GM11168 (cell line): ENCODE measurements around the gene MRPL10.

Experiments
- in situ Hi-C: fragments of 300-500 bp; cut with MboI; formaldehyde crosslinking; loops from one replicate; pipeline ENCODE4 v1.12.0; 2022; ENCODE audit warnings: low sequenced_read_pairs; ENCODE audit not compliant: unreplicated experiment

Gene MRPL10

DNA sequence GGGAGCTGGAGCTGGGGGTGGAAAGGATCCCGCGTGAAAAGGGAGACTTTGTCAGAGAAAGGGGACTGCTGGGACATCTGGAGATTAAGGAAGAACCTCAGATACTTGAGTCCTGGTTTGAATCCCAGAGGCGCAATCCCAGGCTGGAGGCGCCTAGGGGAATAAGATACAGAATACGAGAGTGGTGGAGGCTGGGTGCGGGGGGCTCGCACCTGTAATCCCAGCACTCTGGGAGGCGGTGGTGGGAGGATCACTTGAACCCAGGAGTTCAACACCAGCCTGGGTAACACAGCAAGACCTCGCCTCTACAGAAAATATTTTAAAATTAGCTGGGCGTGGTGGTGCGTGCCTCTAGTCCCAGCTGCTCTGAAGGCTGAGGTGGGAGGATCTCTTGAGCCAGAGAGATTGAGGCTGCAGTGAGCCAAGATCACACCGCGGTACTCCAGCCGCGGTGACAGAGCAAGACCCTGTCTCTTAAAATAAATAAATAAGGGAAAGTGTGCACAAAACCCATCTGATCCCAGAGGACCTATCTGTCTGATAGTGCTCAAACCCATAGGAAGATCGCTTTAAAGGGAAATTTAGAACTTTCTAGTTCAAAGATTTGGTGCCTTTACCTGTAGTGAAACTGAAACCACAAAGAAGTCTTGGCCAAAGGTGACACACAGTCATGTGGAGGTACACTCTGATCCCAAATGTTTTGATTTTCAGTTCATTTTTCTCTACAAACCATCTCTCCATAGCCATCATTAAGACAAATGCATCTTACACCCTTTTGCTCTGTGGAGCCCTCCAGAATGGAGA lies 10.3 kb upstream of the MRPL10 start:
- in situ Hi-C loops, result loop anchor here (5.0 kb wide), 1 partner anchor 46 kb away; no protein-coding TSS in a partner anchor

DNA sequence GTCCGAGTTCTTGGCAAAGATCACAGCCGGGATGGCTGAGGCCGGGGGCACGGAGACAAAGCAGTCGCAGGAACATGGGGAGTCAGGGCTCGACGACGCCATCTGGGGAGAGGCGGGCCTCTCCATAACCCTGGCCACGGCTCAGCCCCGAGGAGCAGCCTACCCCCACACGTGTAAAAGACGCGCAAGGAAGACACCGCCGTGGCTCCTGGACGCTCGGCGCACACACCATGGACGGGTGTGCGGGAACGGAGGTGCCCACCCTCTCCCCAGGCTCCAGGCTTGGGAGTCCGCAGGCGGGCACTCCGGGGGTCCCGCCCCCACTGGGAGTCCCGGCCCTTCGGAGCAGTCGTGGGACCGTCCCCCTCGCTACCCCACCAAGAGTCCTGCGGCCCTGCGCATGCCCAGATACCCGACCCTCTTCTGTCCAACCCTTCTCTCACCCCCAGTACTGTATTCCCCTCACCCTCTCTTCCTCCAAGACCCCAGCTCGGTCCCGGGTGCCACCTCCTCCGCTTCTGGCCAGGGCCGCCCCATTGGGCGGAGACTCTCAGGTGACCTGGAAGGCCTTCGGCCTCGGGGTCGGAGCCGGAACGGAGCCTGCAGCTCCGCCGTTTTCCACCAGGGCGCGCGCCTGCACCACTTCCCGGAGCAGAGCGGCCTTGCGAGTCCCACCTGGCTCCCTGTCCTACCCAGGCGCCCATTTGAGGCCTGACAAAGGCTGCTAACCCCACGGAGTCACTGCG lies 9.6 kb upstream of the MRPL10 start, which contains the start of gene SCRN2:
Gene SCRN2, minus strand, starts transcription at position 532 of the 746 bp plus-strand sequence. Its CDS starts 430 bp downstream, at position 102.
- in situ Hi-C loops, result loop anchor here (5.0 kb wide), 1 partner anchor 46 kb away; no protein-coding TSS in a partner anchor

DNA sequence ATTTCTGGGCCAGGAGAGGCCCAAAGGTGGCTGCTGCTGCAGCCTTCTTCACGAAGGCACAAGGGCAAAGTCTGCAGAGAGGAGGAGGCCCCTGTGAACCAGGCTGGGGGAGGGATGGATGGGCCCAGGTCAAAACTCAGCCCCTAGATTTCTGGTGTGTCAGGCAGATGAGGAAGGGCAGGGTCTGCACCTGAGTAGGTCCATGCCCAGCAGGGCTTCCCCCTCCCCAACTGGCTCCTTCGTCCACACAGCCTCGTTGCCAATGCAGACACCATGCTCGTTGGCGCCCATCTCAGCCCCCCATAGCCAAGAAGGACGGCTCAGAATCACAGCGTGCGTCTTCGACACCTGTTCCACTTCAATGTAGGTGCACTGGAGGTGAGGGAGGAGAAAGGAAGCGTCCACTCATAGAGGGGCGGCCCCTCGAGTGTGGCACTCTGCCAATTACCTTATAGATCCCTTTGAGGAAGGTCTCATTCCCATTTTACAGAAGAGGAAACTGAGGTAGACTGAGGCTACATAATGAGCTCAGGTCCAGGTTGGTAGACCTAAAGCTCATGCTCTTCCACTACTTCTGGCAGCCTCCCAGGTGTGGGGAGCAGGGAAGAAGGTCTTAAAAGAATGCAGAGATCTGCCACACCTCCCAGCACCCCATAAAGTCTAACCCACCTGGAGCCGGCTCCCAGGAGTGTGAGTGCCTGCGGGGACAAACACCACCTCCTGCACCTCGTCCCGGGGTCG lies 8.8 kb upstream of the MRPL10 start:
- in situ Hi-C loops, result loop anchor here (5.0 kb wide), 1 partner anchor 47 kb away; no protein-coding TSS in a partner anchor

DNA sequence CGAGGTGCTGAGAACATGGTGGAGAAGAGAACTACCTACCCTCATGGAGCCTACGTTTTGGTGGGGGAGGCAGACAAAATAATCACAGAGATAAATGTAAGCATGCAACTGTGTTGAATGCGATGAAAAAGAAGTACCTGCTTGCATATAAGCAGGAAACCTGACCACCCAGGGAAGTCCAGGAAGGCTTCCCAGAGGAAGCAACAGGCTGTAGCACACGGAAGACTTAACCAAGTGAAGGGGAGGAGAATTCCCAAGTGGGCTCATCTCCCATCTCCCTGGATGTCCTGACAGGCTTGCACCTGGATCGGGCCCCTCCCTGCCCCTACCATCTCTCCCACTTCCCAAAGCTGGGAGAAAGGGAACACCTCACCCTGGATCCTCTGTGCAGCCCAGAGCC lies 7.7 kb upstream of the MRPL10 start:
- in situ Hi-C loops, result no loop called here

DNA sequence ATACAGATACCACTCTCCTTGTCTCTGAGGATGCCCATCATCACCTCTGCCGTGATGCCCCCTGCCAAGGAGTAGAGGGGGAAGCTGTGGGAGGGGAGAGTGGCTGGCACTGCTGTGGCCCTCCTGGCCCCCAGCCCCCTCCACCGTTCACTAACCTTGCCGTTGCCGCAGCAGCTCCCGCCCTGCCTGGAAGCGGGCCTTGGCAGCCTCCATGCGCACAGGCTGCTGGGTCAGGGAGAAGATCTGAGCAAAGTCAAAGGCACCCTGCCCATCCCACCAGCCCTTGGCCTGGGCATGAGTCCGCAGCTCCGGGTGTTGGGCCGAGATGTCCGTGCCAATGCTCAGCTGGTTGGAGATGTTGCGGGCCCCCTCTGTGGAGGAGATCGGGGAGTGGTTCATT lies 7.3 kb upstream of the MRPL10 start:
- in situ Hi-C loops, result no loop called here

DNA sequence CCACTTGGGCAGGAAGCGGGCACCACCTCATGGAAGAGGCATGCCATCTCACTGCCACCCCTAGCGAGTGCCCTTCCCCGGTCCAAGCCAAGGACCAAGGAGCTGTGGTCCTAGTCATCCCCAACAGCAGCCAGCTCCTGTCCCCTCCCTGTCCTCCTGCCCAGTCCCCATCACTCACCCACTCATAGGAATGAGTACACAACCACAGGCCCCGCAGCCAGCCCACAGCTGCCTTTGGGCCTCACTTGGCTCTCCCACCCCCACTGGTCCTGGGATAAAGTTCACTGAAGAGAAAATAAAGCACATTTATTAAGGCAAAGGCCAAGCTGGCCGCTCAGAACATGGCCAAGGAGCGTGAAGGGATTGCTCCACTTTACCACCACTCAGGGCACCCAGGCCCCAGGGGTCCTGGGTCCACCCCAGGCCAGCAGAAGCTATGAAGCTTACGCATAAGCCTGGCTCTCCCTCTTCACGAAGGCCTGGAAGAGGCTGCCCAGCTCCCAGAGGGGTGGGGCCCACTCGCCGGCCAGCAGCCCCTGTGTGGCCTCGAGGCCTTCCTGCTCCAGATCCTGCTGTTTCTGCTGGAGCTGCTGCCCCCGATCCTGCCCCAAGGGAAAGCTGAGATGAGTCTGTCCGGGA lies 6.2 kb upstream of the MRPL10 start:
- in situ Hi-C loops, result no loop called here

DNA sequence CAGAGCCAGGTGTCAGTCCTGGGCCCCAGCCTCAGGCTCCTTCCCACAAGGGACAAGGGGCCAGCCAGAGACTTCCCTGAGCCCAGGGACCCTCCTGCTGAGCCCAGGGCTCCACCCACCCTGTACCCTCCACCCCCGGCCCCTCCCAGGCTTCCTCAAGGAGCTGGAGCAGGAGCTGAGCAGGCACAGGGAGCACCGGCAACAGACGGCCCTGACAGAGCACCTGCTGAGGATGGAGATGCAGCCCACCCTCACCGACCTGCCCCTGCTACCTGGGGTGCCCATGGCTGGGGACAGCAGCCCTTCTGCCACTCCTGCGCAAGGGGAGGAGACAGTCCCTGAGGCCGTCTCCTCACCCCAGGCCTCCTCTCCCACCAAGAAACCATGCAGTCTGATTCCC lies 5.3 kb upstream of the MRPL10 start:
- in situ Hi-C loops, result no loop called here

DNA sequence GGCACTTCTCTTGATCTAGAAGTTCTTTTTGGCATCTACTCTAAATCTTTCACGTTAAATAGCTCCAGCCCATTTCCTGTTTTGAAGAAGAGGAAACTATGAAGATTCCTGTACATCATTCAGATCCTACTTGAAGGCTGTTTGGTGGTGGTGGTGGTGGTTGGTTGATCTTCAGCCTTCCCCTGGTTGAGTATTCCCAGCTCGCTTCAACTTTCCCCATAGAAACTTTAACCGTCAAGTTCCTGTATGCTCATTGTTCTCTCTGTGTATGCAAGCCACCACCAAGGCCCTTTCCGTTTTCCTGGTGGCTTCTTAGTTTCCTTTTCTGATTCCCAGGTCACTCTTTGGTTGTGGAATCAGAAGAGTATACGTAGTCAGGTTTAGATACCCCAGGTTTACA lies 3.4 kb upstream of the MRPL10 start:
- in situ Hi-C loops, result no loop called here

DNA sequence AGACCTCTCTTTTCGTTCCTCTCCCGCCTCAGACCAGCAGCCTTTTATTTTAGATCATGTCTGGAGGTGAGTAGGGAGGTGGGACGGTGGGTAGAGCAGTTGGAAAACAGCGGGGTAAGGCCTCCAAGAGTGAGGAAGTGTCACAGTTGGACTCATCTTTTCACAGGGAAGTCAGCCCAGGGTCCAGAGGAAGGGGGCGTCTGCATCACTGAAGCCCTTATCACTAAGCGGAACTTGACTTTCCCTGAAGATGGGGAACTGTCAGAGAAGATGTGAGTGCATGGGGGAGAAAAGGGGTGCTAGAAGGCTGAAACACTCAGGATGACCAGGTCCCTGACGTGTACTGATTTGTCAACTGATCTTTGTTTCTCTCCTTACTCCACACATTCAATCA lies 590 bp upstream of the MRPL10 start:
- in situ Hi-C loops, result no loop called here

DNA sequence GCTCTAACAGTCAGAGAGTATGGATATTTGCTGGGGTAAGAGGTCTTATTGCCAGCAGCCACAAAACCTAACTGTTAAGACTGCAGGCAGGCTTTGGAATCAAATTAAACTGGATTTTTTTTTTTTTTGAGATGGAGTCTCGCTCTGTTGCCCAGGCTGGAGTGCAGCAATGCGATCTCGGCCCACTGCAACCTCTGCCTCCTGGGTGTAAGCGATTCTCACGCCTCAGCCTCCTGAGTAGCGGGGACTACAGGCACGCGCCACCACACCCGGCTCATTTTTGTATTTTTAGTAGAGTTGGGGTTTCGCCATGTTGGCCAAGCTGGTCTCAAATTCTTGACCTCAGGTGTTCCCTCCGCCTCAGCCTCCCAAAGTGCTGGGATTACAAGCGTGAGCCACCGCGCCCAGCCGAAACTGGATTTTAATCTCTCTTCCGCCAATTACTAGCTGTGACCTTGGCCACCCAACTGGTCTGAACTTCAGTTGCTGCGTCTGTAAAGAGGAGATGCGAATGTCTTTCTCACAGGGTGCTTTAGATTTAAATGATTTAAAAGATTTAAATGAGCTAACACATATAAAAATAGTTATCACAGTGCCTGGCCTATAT lies 842 bp downstream of the MRPL10 start:
- in situ Hi-C loops, result no loop called here

DNA sequence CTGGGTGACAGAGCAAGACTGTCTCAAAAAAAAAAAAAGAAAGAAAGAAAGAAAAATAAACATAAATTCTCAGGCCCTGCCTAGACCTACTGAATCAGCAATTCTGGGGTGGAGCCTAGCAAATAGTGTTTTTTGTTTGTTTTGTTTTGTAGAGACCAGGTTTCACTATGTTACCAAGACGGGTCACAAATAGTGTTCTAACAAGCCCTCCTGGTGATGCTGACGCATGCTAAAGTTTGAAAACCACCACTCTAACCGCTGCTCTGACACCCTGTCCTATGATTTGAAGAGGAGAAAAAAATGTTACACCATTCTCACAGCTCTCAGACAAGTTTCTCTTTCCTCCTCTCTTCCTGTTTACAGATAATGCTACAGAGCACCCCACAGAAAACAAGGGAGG lies 1.5 kb downstream of the MRPL10 start:
- in situ Hi-C loops, result no loop called here

DNA sequence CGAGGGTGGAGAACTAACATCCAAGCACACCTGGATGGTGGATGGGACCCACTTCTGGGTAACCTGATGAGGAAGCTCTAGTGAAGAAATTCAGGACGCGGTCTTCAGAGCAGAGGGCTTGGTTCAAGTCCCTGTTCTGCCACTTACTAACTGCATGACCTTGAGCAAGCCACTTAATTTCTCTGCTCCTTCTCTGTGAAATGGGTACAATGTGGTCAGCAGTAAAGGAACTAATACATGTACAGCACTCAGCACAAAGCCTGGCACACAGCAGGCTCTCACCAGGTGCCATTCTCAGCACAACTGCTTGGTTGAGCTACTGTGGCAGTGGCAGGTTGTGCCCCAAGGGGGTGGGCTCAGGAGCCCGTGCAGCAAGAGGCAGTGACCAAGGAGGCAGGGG lies 7.8 kb downstream of the MRPL10 start:
- in situ Hi-C loops, result no loop called here

DNA sequence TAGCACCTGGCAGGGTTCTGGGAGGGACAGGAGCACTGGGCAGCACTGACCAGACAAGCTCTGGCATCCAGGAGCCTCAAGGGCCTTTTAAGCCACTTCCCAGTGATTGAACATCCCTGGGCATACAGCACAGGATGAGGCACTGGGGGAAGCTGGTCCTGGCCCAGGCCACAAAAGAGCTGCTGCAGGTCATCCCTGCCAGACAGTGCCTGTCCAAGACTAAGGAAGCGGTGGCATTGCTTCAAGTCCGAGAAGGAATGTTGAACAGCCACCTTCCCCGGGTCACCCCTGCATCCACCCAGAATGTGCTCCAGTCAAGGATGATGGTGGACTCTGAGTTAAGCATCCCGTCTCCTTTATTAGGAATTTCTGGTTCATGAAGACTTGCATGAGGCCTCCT lies 8.6 kb downstream of the MRPL10 start:
- in situ Hi-C loops, result no loop called here

DNA sequence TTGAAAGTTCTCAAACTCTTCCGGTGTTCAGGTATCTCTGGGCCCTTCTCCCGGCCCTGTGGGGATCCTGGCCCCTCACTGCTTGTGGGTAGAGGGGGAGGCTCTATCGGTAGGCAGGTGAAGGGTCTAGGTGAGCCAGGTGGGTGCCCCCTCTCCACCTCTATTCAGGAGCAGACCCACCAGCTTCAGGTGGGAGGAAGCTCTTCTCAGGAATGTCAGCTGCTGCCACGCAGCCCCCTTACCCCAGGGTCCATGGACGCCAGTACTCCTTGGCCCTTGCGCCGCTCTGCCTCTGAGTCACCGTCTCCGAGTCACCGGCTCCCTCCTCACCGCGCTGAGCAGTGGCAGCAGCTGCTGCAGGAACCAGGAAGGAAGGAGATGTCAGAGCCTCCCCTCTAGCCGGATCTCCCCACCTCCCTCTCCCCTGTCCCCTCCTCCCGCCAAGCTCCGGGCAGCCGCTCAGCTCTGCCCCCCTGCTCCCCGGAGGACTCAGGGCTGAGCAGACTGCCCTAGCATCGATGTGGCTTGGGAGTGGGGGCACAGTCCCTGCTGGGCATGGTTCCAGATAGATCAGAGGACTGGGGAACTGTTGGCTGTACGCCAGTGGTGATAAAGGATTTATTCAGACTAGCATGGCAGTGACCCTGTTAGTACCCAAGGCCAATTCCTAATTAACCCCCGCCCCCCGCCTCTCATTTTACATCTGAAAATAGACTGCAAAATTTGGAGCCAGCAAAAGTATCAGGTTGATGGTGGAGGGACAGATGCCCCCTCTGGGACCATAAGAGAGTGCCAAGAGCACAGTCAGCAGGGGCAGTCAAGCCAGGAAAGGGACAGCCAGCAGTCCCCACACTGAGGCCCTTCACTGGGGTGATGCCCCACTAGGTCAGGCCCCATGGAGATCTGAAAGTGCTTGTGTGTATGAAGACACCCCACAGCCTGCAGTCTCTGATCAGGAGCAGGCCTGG lies 9.6 kb downstream of the MRPL10 start, which contains the start of gene OSBPL7:
Gene OSBPL7, minus strand, starts transcription at position 371 of the 968 bp plus-strand sequence. CDS start 1,516 bp downstream, outside the sequence.
- in situ Hi-C loops, result no loop called here

DNA sequence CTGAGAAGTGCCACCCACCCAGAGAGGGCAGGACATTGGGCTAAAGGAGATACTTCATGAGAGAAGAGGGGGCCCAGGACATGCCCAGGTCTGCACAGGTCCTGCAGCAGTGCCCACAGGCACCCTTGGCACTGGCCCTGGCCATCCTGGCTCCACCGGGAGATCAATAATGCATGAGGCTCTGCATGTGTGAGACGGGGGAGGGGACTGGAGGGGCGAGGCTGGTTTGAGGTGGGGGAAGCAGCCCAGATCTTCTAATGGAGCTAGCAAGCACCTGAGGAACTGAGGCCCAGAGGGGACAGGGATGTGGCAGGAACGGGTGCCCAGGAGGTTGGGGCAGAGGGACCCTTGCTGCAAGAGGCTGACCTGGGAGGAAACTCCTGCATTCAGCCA lies 10.3 kb downstream of the MRPL10 start:
- in situ Hi-C loops, result no loop called here

DNA sequence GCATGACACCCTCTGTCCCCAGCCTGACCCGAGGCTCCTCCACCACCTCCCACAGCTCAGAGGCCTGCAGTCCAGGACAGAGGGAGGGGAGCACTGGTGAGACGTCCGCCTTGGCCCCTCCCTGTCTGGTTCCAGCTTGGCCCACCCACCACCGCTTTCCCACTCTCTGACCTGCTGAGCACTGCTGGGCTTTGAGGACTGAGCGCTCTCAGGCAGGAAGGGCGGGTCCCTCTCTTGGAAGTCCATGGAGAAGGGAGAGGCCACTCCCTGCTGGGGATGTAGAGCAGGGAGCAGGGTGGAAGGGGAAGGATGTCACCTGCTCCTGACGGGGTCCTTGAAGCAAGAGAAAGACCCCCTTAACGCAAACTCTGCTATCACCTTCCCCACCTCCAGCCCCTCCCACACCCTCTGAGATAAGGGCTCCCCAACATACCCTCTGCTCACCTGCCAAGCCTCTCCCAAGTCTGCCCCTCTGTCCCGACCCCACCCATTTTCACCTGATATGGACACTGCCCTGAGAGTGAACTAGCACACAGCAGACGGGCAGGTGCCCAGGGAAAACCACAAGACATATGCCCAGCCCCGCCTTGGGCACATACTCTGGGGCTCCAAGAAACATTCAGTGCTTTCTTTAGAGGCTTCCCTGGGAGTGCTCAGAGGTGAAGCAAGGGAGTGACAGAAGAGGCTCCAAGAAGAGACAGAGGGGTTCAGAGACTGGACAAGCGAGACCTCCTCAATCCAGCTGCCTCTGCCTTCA lies 11.1 kb downstream of the MRPL10 start:
- in situ Hi-C loops, result no loop called here

DNA sequence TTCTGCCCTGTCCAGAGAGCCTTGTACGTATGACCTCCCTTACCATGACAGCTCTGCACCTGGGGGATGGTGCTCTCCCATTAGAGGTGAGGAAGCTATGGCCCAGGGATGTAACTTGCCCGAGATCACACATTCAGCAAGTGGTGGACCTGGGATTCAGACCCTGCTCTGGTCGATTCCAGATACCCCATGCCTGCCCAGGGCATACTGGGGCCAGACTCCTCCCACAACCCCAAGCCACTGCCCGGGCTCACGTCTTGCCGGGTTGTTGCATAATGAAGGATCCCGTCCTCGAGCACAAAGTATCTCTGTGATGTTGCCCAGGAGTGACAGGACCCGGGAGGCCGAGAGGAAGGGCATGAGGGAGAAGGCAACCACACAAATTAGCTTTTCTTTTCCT lies 11.9 kb downstream of the MRPL10 start:
- in situ Hi-C loops, result no loop called here
